ENCODE data around the gene MNT.
A peak's percentile ranks its signal among the peaks of the same experiment; 100 is the strongest.

The MNT gene

DNA sequence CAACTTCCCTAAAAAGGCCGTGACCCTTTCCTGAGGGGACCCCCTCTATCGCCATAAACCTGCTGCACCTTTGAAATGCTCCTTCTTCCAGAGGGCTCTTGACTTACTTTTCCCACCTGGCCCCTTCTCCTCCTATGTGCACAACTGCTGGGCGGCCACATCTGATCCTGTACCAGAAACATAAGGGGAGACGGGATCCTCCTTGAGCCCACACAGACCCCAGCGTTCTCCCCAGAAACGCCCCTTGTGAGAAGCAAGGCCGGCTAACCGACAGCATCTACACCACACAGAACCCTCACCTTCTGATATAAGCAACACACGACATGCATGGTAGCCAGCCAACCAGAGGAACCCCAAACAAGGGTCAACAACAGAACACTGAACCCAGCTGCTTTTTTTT, 14.2 kb upstream of the MNT start:
- DNase-seq (ENCODE audit: low read depth in 2 of 2): no peak

DNA sequence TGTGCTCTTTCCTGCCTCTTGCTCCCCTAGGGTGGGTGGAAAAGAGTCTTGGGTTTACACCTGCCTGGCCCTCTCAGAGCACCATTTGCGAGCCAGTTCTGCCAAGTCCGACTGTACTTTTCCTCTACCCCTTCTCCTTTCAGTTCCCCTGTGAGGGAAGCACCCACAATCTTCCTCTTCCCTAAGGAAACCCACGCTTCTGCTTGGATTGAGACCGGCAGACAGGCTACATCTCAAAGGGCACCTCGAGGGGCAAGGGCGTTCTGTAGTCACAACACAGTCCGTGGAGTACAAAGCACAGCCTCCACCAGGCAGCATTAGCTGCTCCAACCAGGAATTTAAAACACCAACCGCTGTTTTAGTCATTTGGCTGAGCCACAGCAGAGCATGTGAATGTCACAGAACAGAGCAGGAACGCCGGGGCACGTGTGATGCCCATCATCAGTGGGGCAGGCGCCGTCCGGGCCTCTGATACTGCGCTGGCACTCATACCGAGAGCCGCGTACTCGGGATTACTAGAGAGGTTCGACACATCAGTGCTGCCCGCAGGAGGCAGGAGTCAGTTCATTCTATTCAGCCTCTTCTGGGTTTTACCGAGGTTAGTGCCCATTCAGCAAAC, 13.7 kb upstream of the MNT start:
- DNase-seq (ENCODE audit: low read depth in 2 of 2): no peak

- no peak for DNase-seq (ENCODE audit: low read depth in 2 of 2)
These were observed 11.7 kb upstream of the MNT start for GRCh38 chr17:2412561-2413021.

GRCh38 chr17:2410951-2411350, 10.1 kb upstream of the MNT start:
- DNase-seq (ENCODE audit: low read depth in 2 of 2): no peak

GRCh38 chr17:2406903-2407790, 6.3 kb upstream of the MNT start:
- no peak for DNase-seq (ENCODE audit: low read depth in 2 of 2)

DNA sequence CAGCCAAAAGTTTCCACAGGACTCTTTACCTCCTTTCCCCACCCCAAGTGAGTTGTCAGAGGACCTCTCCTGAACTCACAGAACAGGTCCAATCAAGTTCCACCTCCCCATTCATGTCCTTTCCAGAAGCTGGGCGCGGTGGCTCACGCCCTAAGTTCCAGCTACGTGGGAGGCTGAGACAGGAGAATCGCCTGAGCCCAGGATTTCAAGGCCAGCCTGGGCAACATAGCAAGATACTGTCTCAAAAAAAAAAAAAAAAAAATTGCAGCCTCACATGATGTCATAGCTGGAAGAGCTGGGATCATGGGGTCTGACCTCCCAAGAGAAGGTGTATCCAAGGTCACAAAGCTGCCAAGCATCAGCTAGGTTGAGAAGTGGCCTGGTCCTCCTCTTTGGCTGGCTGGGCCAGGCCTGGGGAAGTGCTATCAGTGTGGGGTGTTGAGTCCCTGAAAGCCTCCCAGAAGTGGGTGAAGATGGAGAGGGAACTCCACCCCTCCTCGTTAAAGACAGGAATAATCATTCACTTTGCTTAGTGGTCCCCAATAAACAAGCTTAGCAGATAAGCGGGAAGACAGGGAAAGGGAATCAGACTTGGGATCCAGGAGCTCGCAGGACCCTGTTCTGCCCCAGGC, 5.5 kb upstream of the MNT start:
- no peak for DNase-seq (ENCODE audit: low read depth in 2 of 2)

GRCh38 chr17:2405247-2405926, 4.5 kb upstream of the MNT start:
- no peak for DNase-seq (ENCODE audit: low read depth in 2 of 2)

GRCh38 chr17:2403044-2403443, 2.2 kb upstream of the MNT start:
- DNase-seq (ENCODE audit: low read depth in 2 of 2): no peak

GRCh38 chr17:2402544-2402943, 1.7 kb upstream of the MNT start:
- DNase-seq (ENCODE audit: low read depth in 2 of 2): no peak

DNA sequence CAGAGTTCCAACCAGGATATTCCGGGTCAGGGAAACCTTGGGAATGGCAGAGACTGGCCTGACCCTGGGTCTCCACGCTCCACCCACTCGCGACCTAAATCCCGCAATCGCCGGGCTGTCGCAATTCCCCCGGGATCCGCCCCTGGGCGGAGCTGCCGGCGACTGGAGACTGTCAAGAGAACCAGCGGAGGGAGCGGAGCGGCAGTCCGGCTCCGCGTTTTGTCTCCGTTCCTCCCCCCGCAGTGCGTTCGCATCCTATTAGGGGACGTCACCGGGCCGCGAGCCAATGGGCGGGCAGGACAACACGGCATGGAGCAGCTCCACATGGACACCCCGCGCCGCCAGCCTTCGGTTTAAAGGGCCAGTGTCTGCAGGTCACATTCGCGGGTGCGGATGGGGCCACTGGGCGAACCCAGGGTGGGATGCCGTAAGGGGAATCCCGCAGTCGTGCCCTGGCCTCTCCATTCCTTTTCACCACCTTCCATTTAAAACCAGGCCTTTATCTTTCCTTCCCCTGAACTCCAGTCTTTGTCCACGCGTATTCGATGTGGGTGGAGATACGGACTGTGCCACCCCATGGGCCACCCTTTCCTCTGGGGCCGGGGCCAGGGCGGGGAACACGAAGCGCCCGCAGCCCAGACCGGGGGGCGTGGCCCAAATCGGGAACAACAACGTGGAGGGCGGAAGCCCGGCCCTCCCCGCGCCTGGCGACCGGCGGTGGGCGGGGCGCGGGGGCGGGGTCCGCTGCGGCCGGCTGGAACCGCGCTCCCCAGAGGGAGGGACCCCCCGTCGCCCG, 764 bp upstream of the MNT start:
- peak; percentile 99 for DNase-seq (ENCODE audit: low read depth in 2 of 2)

DNA sequence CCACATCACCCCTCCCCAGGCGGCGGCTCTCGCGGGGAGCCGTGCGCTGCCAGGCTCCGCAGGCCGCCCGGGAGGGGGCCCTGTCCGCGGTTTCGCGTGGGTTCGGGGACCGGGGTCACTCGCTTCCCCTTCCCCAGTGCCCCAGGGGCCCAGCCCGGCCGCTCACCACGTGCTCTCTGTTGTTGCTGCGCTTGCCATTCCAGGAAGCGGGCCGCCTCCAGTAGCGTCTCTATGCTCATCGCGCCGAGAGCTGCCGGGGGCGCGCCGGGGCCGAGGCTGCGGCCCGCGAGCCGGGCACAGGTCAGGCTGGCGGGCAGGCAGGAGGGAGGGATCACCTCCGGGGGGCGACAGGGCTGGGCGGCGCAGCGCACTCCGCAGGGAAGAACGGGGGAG, 390 bp downstream of the MNT start:
- DNase-seq (ENCODE audit: low read depth in 2 of 2): peak; percentile 53 to 57

- peak; percentile 85 to 93 for DNase-seq (ENCODE audit: low read depth in 2 of 2)
These were observed 1.0 kb downstream of the MNT start for GRCh38 chr17:2399572-2400473.

- peak in 1 of 2 donors; percentile 42 for DNase-seq (ENCODE audit: low read depth in 2 of 2)
These were observed 1.9 kb downstream of the MNT start for GRCh38 chr17:2398655-2399571.

GRCh38 chr17:2398182-2398581, 2.7 kb downstream of the MNT start:
- no peak for DNase-seq (ENCODE audit: low read depth in 2 of 2)

GRCh38 chr17:2397247-2398171, 3.4 kb downstream of the MNT start:
- DNase-seq (ENCODE audit: low read depth in 2 of 2): no peak

DNA sequence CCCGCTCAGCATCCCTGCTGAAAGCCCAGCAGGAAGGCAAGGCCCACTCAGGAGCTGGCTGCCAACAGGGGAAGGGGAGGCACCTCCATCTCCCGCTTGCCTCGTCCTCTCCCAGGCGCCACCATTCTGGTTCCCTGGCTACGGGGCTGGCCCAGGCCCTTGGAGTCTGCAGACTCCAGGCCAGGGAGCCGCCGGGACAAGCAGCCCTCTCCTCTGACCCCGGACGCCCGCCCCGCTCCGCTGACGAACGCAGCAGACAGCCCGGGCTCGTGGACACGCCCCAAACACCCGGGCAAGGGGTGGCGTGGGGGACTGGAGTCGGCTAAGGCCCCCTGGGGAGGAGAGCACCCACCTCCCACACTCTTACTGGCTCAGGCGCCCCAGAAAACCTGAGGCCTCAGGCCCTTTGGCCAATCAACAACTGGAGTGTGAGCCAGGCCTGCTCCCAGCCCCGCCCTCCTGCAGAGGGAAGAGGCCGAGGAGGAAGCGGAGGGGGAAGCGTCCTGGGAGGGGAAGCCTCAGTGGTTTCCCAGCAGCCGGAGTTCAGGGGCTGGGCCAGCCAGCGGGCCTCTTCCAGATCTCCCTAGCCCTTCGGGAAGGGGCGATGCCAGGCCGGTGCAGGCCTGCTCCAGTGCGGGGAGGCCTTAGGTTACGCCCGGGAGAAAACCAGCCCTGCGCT, 4.2 kb downstream of the MNT start:
- peak in 1 of 2 donors; percentile 58 for DNase-seq (ENCODE audit: low read depth in 2 of 2)

GRCh38 chr17:2396192-2396567, 4.7 kb downstream of the MNT start:
- DNase-seq (ENCODE audit: low read depth in 2 of 2): no peak
